Embryonic facial prominence (tissue), 1 donor: ENCODE measurements around the gene HCFC2.

ENCODE experiments used
- DNase-seq: peaks from one replicate; pipeline ENCODE4 v3.0.0-alpha.2; 2016; ENCODE audit errors: extremely low spot score

Gene HCFC2

GRCh38 chr12:104121001-104121400, 56.7 kb downstream of the HCFC2 start:
- no peak for DNase-seq

- DNase-seq, result no peak
These were observed 58.0 kb downstream of the HCFC2 start for GRCh38 chr12:104122298-104122697.

GRCh38 chr12:104126548-104126947, 62.2 kb downstream of the HCFC2 start:
- no peak for DNase-seq

- no peak for DNase-seq
These were observed 66.4 kb downstream of the HCFC2 start for GRCh38 chr12:104130760-104131159.

- no peak for DNase-seq
These were observed 67.3 kb downstream of the HCFC2 start for GRCh38 chr12:104131609-104132008.

GRCh38 chr12:104132351-104132956, 68.1 kb downstream of the HCFC2 start:
- DNase-seq, result no peak

GRCh38 chr12:104133321-104133720, 69.0 kb downstream of the HCFC2 start:
- DNase-seq, result no peak

GRCh38 chr12:104133866-104134265, 69.5 kb downstream of the HCFC2 start:
- no peak for DNase-seq

GRCh38 chr12:104134882-104135281, 70.6 kb downstream of the HCFC2 start:
- DNase-seq, result no peak

GRCh38 chr12:104136577-104136976, 72.2 kb downstream of the HCFC2 start:
- no peak for DNase-seq

GRCh38 chr12:104137001-104137901, 72.9 kb downstream of the HCFC2 start:
- peak; percentile 9 for DNase-seq

GRCh38 chr12:104137902-104138796, 73.8 kb downstream of the HCFC2 start, which contains the start of gene NFYB:
Gene NFYB (minus strand): TSS chr12:104138210. CDS start chr12:104135453, 2,757 bp downstream.
- DNase-seq, result peak; percentile 94

- DNase-seq, result no peak
These were observed 74.4 kb downstream of the HCFC2 start for GRCh38 chr12:104138797-104139152.

GRCh38 chr12:104142543-104142942, 78.2 kb downstream of the HCFC2 start:
- no peak for DNase-seq

- no peak for DNase-seq
These were observed 78.7 kb downstream of the HCFC2 start for GRCh38 chr12:104143002-104143401.

GRCh38 chr12:104143918-104144317, 79.6 kb downstream of the HCFC2 start:
- DNase-seq, result no peak

- DNase-seq, result no peak
These were observed 83.0 kb downstream of the HCFC2 start for GRCh38 chr12:104147346-104147745.

GRCh38 chr12:104150416-104150815, 86.1 kb downstream of the HCFC2 start:
- DNase-seq, result no peak

GRCh38 chr12:104152685-104153241, 88.4 kb downstream of the HCFC2 start:
- DNase-seq, result no peak

GRCh38 chr12:104154286-104154685, 90.0 kb downstream of the HCFC2 start:
- no peak for DNase-seq

- DNase-seq, result no peak
These were observed 90.5 kb downstream of the HCFC2 start for GRCh38 chr12:104154806-104155205.
